Adipose tissue (tissue), 3 donors: Measurements from ENCODE around the gene ZSWIM5. TPM values are rescaled to one million over a fixed set of nuclear protein-coding genes. Genes with fewer than 3 reads are reported as not detected.
"Not testable (repeated sequence)": the region's sequence is repeated elsewhere in the genome, so short reads cannot be mapped to it uniquely, and the experiment has no call there.

Experiments
- H3K27ac ChIP-seq: one replicate; pipeline ENCODE4 v1.5.1; 2013; ENCODE audit warnings: low read depth, low read length
- WGBS, 3 donors: extraction: QIAGEN DNeasy Blood & Tissue Kit; methylation state at CpG; one replicate each; pipeline ENCODE4 v1.1.7; 2013; 5-methylcytosine and 5-hydroxymethylcytosine counted together
- polyA plus RNA-seq, 3 donors: library from polyadenylated mRNA; stranded (reverse); fragments of 200-250 nt; gene quantifications; one replicate each; pipeline ENCODE4 v1.2.3, GENCODE V29; 2013
- donor health status: healthy with polysubstance abuse.
- donor health status: Bipolar disorder and iron deficiency.
- donor health status: healthy.

Gene ZSWIM5
- polyA plus RNA-seq, 3 donors = 0.45 to 1.5 (median 0.51) TPM

DNA sequence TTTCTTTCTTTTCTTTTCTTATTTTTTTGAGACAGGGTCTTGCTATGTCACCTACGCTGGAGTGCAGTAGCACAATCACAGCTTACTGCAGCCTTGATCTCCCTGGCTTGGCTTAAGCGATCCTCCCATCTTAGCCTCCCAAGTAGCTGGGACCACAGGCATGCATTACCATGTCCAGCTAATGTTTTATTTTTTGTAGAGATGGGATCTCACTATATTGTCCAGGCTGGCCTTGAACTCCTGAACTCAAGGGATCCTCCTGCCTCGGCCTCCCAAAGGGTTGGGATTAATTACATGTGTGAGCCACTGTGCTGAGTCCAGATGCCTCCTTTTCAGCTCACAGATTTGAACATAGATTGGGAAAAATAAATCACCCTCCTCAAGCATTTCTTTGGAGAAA lies 98.6 kb downstream of the ZSWIM5 start:
- 94 to 96% (median 95%) methylated on average over 3 of the region's 3 CpGs for WGBS, 3 donors

DNA sequence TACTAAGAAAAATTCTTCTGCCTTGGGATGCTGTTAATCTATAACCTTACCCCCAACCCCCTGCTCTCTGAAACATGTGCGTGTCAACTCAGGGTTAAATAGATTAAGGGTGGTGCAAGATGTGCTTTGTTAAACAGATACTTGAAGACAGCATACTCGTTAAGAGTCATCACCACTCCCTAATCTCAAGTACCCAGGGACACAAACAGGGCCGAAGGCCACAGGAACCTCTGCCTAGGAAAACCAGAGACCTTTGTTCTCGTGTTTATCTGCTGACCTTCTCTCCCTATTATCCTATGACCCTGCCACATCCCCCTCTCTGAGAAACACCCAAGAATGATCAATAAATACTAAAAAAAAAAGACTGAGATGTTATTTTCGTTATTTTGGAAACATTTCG lies 99.5 kb downstream of the ZSWIM5 start:
- not testable (repeated sequence) for H3K27ac ChIP-seq
- 87 to 89% (median 88%) methylated on average over 6 of the region's 6 CpGs for whole genome bisulfite sequencing, 3 donors

More for the DNA sequence above, 98.6 kb downstream of the ZSWIM5 start:
- no peak overlapping the region for H3K27ac ChIP-seq

DNA sequence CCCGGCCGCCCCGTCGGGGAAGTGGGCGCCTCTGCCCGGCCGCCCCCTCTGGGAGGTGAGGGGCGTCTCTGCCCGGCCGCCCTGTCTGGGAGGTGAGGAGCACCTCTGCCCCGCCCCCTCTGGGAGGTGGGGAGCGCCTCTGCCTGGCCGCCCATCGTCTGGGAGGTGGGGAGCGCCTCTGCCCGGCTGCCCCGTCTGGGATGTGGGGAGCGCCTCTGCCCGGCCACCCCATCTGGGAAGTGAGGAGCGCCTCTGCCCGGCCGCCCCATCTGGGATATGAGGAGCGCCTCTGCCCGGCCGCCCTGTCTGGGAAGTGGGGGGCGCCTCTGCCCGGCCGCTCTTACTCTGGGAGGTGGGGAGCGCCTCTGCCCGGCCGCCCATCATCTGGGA lies 100.3 kb downstream of the ZSWIM5 start:
- not testable (repeated sequence) for H3K27ac ChIP-seq
- WGBS, 3 donors = 97 to 99% (median 98%) methylated on average over 20 to 31 of the region's 31 CpGs

DNA sequence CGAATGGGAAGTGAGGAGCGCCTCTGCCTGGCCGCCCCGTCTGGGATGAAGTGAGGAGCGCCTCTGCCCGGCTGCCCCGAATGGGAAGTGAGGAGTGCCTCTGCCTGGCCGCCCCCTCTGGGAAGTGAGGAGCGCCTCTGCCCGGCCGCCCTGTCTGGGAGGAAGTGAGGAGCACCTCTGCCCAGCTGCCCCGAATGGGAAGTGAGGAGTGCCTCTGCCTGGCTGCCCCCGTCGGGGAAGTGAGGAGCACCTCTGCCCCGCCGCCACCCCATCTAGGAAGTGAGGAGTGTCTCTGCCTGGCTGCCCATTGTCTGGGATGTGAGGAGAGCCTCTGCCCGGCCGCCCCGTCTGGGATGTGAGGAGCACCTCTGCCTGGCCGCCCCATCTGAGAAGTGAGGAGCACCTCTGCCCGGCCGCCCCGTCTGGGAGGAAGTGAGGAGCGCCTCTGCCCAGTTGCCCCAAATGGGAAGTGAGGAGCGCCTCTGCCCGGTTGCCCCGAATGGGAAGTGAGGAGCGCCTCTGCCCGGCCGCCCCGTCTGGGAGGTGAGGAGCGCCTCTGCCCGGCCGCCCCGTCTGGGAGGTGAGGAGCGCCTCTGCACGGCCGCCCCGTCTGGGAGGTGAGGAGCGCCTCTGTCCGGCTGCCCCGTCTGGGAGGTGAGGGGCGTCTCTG lies 100.8 kb downstream of the ZSWIM5 start:
- not testable (repeated sequence) for H3K27ac ChIP-seq
- WGBS, 3 donors = 96 to 98% (median 97%) methylated on average over 35 to 43 of the region's 43 CpGs

DNA sequence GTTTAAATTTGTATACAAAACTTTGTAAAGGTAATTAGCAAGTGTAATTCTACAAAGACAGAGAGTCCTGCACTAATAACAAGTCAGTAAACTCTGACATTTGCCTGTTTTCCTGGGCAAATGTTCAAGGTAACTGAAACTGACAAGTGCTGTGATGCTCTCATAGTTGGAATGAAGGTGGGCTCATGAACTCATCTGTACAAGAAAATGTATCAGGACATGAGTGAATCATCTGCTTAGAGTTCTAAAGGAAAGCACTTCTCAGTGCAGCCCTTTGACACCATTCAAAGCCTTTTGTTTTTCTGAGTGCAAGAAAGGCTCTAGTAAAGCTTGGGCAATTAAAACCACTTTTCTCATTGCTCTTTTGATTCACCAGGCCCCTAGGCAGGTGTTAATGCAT lies 102.9 kb downstream of the ZSWIM5 start:
- H3K27ac ChIP-seq = no peak overlapping the region

DNA sequence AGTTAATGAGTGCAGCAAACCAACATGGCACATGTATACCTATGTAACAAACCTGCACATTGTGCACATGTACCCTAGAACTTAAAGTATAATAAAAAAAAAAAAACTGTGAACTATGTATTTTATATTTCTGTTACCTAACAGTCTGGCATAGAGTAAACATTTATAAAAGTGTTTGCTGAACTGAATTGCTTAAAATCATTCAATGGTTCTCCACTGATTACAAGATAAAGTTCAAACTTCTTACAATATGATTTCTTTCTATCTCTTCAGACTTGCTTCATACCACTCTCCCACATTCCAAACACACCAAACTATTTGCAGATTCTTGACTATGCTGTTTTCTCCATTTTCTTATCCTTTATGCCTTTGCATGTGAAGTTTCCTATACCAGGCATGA lies 104.5 kb downstream of the ZSWIM5 start:
- H3K27ac ChIP-seq = no peak overlapping the region

DNA sequence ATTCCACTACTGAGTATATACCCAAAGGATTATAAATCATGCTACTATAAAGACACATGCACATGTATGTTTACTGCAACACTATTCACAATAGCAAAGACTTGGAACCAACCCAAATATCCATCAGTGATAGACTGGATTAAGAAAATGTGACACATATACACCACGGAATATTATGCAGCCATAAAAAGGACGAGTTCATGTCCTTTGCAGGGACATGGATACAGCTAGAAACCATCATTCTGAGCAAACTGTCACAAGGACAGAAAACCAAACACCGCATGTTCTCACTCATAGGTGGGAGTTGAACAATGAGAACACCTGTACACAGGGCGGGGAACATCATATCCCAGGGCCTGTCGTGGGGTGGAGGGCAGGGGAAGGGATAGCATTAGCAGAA lies 104.9 kb downstream of the ZSWIM5 start:
- not testable (repeated sequence) for H3K27ac ChIP-seq
- WGBS, 3 donors = 80 to 90% (median 89%) methylated on average over 5 of the region's 5 CpGs

DNA sequence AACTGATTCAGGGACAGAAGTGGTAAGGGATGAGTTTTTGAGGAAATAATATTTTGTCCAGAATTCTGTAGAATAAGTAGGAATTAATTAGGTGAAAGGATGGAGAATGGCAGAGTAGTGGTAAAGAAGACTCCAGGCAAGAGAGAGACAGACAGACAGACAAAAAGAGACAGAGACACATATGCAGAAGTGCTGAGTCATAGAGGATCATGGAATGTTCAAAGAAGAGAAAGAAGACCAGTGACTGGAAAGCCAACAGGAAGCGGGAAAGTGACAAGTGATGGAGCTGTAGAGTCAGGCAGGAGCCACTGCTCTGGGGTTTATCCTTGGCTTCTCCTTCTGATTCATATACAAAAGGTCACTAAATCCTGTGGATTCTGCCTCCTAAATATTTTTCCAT lies 108.5 kb downstream of the ZSWIM5 start:
- 89 to 100% (median 100%) methylated on average over 1 of the region's 1 CpG for WGBS, 3 donors

DNA sequence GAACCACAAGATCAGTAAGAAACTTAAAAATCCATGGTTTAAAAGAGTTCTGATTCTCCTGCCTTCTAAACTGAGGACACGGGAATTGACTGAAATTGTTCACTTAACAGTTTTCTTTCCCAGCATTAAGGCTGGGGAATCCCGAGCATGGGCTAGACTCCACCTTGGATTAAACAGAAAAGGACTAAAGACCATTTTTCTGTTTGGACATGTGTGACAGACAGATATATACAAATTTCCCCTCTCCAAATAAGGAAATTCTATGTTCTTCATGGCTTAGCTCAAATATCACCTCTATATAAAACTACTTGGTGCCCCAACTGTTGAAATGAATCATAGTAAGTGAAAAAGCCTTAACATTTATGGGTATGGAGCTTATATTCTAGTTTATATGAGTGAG lies 109.3 kb downstream of the ZSWIM5 start:
- WGBS, 3 donors = 71 to 85% (median 82%) methylated on average over 2 of the region's 2 CpGs

More for the DNA sequence above, 108.5 kb downstream of the ZSWIM5 start:
- no peak overlapping the region for H3K27ac ChIP-seq

DNA sequence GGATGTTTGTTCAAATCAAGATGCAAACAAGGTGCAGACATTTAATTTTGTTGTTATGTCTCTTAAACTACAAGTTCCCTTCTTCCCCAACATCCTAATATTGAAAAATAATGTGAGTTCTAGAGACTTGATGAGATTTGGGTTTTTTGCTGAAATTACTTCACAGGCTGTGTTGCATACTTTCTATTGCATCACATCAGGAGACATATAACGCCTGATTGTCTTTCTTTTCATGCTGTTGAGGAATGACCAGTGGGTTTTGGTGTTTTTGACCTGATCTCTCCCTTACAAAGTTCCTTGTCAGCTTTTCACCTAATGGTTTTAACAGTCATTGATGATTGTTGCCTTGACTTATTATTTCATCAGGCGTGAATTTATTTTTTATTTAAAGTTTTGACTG lies 111.0 kb downstream of the ZSWIM5 start:
- 66 to 82% (median 75%) methylated on average over 2 of the region's 2 CpGs for WGBS, 3 donors
- no peak overlapping the region for H3K27ac ChIP-seq

More for the DNA sequence above, 109.3 kb downstream of the ZSWIM5 start:
- no peak overlapping the region for H3K27ac ChIP-seq

DNA sequence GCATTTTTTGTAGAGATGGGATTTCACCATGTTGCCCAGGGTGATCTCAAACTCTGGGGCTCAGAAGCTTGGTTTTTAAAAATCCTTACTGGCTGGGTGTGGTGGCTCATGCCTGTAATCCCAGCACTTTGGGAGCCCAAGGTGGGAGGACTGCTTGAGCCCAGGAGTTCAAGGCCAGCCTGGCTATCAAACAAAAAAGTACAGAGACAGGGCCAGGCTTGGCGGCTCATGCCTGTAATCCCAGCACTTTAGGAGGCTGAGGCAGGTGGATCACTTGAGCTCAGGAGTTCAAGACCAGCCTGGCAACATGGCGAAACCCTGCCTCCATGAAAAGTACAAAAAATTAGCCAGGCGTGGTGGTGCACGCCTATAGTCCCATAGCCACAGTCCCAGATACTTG lies 112.0 kb downstream of the ZSWIM5 start:
- 95 to 99% (median 99%) methylated on average over 4 of the region's 4 CpGs for WGBS, 3 donors
- H3K27ac ChIP-seq = not testable (repeated sequence)

DNA sequence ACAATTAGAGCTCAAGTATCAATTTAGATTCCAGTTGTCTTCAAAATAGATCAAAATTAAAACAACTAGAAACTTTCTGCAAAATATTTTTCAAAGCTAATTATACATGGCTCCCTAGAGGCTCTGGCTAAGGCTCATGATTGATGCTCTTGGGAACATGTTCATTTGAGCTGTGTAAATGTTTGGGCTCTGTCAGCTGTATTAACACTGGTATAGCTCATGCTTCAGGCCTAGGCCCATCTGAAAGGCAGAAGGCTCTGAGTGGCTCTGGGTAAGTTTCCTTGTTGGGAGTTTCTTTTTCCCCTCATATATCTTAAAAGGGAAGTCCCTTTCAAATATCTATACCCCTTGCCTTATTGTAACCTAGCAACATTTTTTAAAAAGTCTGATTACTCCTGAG lies 113.1 kb downstream of the ZSWIM5 start:
- H3K27ac ChIP-seq = no peak overlapping the region

DNA sequence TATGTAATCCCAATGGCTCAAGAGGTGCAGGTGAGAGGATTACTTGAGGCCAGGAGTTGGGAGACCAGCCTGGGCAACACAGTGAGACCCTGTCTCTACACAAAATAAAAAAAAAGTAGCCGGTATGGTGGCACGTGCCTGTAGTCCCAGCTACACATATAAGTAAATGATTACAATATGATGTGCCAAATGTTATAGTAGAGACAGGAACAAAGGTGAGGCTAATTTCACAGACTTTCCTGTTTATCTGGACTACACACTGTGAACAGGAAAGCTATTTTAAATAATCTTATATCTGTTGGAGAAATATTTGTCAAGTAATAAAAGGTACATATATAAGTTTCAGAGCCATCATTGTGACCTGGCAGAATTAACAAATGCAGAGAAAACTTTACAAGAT lies 116.7 kb downstream of the ZSWIM5 start:
- no peak overlapping the region for H3K27ac ChIP-seq
- 46 to 79% (median 72%) methylated on average over 2 of the region's 2 CpGs for WGBS, 3 donors

DNA sequence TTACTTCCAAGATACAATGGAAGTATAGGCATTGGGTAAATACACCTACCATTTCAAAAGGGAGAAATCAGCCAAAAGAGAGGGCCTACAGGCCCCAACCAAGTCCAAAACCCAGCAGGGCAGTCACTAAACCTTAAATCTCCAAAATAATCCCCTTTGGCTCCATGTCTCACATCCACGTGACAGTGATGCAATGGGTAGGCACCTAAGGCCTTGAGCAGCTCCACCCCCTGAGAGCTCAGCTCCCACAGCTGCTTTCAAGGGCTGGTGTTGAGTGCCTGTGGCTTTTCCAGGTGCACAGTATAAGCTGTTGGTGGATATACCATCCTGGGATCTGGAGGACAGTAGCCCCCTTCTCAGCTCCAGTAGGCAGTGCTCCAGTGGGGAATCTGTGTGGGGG lies 121.8 kb downstream of the ZSWIM5 start:
- WGBS, 3 donors = 92 to 95% (median 95%) methylated on average over 1 of the region's 1 CpG
- H3K27ac ChIP-seq = no peak overlapping the region

DNA sequence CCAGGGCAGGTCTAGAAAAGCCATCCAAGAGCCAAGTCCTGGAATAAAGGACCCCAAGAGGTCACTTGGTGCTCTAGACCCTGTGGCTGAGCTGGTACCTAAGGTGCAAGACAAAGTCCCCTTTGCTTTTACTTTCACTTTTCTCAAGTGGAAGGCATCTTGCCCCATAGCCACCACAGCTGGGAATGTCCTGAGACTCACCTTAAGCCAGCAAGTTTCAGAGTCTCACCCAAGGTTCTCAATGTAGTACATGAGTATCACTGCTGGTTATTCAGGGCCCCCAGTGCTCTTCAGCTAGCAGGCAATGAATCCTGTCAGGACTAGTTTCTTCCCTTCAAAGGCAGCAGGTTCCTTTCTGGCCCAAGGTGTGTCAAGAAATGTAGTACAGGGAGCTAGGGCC lies 126.9 kb downstream of the ZSWIM5 start:
- no peak overlapping the region for H3K27ac ChIP-seq

DNA sequence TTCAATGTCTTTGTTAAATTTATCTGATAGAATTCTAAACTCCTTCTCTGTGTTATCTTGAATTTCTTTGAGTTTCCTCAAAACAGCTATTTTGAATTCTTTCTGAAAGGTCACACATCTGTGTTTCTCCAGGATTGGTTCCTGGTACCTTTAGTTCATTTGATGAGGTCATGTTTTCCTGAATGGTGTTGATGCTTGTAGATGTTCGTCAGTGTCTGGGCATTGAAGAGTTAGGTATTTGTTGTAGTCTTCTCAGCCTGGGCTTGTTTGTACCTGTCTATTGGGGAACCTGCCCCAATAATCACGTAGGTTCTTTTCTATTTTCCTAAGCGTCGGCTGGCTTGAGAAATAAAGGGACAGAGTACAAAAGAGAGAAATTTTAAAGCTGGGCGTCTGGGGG lies 129.4 kb downstream of the ZSWIM5 start:
- WGBS, 3 donors = 91 to 96% (median 93%) methylated on average over 5 of the region's 5 CpGs
- H3K27ac ChIP-seq = not testable (repeated sequence)

DNA sequence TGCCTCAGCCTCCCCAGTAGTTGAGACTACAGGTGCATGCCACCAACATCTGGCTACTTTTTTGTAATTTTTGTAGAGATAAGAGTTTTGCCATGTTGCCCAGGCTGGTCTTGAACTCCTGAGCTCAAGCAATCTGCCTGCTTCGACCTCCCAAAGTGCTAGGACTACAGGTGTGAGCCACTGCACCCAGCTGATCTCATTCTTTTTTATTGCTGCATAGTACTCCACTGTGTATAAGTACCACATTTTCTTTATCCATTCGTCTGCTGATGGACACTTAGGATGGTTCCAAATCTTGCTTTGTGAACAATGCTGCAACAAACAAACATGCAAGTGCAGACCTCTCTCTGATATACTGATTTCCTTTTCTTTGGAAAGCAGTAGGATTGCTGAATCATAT lies 134.8 kb downstream of the ZSWIM5 start:
- no peak overlapping the region for H3K27ac ChIP-seq
- WGBS, 3 donors = 75 to 85% (median 79%) methylated on average over 2 of the region's 2 CpGs

DNA sequence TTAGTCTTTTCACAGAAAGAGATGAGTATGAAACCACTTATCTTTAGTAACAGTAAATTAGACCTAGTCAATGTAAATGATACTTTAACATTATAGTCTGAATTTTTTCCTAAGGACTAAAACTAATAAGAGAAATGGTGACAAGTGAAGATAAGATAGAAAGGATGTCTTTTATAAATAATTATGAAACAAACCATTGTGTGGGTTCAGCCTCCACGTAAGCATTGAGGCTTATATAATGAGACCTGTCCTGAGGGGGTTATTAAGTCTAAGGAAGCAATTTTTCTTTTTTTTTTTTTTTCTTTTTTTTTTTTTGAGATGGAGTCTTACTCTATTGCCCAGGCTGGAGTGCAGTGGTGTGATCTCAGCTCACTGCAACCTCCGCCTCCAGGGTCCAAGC lies 138.6 kb downstream of the ZSWIM5 start:
- no peak overlapping the region for H3K27ac ChIP-seq
- WGBS, 3 donors = 78 to 97% (median 82%) methylated on average over 2 of the region's 2 CpGs

DNA sequence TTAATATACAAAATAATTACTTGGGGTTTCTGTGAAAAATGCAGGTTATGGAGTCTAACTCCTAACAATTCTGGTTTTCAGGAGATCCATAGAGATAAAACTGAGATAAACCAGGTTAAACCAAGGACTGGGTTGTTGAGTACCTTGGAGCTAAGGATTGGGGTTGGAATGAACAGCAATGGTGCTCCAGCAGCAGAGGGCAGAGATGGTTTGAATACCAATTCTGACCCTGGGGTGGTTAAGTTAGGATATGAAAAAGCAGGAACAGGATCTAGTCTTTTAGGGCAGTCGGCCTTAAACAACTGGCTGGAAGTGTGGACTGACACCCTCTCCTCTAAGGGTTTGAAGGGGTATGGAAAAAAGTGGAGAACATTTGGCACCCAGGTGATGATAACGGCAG lies 141.3 kb downstream of the ZSWIM5 start:
- H3K27ac ChIP-seq = no peak overlapping the region
- WGBS, 3 donors = 74 to 88% (median 82%) methylated on average over 2 of the region's 2 CpGs

DNA sequence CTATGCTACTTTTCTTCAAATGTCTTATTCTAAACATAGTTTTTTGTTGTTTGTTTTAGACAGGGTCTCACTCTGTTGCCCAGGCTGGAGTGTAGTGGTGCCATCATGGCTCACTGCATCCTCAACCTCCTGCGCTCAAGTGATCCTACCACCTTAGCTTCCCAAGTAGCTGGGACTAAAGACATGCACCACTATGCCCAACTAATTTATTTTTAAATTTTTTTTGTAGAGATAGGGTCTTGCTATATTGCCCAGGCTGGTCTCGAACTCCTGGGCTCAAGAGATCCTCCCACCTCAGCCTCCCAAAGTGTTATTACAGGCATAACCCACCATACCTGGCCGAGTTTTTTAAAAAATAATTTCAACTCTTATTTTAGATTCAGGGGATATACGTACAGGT lies 143.9 kb downstream of the ZSWIM5 start:
- not testable (repeated sequence) for H3K27ac ChIP-seq
- WGBS, 3 donors = 93 to 95% (median 93%) methylated on average over 4 of the region's 4 CpGs

DNA sequence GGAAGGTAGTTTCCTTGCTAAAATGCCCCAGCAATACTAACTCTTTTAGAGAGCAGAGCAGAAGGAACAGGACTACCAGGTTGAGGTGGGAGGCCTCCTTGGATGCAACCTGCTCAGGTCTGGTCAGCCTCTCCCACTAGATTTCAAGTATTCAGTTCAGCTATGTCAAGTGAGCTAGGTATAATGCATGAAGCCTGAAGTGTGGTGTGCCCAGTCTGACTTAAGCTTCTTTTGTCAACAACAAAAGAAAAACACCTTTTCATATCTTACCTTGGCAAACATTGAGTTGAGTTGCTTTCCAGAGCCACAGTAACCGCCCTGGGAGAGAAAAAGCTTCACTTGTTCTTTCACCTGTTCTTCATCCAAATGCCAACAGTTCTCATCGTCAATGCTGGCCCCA lies 146.6 kb downstream of the ZSWIM5 start:
- no peak overlapping the region for H3K27ac ChIP-seq
- WGBS, 3 donors = 42 to 77% (median 73%) methylated on average over 2 of the region's 2 CpGs
